GM12892 (cell line): ENCODE results near the gene ALPK3. TPM values are rescaled to one million over a fixed set of nuclear protein-coding genes. Genes with fewer than 3 reads are reported as not detected.

Source experiments
- DNase-seq: peaks from one replicate; pipeline ENCODE4 v3.0.0; 2011; ENCODE audit not compliant: insufficient read length
- FAIRE-seq: peaks from 2 replicates; lab custom pipeline; 2011; peaks lifted over from hg19 to GRCh38; lab: Jason Lieb, UNC
- POLR2A ChIP-seq: IDR thresholded peaks from 2 replicates; pipeline ENCODE4 v1.6.1; 2011; ENCODE audit warnings: low read depth, low read length, control low read depth
- POLR2AphosphoS5 ChIP-seq: IDR thresholded peaks from 2 replicates; pipeline ENCODE4 v1.6.1; 2011; ENCODE audit warnings: low read depth, low read length, control low read depth
- TAF1 ChIP-seq: IDR thresholded peaks from 2 replicates; pipeline ENCODE4 v1.6.1; 2011; ENCODE audit warnings: low read depth, mild to moderate bottlenecking, control low read depth, low read length, borderline replicate concordance
- polyA plus RNA-seq: library from polyadenylated mRNA; unstranded; fragments of >200 nt; gene quantifications from one replicate; pipeline ENCODE4 v1.2.1, GENCODE V29; 2012; ENCODE audit warnings: missing spikeins, inconsistent platforms; ENCODE audit not compliant: missing spikeins

The ALPK3 gene, protein sequence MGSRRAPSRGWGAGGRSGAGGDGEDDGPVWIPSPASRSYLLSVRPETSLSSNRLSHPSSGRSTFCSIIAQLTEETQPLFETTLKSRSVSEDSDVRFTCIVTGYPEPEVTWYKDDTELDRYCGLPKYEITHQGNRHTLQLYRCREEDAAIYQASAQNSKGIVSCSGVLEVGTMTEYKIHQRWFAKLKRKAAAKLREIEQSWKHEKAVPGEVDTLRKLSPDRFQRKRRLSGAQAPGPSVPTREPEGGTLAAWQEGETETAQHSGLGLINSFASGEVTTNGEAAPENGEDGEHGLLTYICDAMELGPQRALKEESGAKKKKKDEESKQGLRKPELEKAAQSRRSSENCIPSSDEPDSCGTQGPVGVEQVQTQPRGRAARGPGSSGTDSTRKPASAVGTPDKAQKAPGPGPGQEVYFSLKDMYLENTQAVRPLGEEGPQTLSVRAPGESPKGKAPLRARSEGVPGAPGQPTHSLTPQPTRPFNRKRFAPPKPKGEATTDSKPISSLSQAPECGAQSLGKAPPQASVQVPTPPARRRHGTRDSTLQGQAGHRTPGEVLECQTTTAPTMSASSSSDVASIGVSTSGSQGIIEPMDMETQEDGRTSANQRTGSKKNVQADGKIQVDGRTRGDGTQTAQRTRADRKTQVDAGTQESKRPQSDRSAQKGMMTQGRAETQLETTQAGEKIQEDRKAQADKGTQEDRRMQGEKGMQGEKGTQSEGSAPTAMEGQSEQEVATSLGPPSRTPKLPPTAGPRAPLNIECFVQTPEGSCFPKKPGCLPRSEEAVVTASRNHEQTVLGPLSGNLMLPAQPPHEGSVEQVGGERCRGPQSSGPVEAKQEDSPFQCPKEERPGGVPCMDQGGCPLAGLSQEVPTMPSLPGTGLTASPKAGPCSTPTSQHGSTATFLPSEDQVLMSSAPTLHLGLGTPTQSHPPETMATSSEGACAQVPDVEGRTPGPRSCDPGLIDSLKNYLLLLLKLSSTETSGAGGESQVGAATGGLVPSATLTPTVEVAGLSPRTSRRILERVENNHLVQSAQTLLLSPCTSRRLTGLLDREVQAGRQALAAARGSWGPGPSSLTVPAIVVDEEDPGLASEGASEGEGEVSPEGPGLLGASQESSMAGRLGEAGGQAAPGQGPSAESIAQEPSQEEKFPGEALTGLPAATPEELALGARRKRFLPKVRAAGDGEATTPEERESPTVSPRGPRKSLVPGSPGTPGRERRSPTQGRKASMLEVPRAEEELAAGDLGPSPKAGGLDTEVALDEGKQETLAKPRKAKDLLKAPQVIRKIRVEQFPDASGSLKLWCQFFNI (N-terminal part only)
- polyA plus RNA-seq = 0.04 TPM

DNA sequence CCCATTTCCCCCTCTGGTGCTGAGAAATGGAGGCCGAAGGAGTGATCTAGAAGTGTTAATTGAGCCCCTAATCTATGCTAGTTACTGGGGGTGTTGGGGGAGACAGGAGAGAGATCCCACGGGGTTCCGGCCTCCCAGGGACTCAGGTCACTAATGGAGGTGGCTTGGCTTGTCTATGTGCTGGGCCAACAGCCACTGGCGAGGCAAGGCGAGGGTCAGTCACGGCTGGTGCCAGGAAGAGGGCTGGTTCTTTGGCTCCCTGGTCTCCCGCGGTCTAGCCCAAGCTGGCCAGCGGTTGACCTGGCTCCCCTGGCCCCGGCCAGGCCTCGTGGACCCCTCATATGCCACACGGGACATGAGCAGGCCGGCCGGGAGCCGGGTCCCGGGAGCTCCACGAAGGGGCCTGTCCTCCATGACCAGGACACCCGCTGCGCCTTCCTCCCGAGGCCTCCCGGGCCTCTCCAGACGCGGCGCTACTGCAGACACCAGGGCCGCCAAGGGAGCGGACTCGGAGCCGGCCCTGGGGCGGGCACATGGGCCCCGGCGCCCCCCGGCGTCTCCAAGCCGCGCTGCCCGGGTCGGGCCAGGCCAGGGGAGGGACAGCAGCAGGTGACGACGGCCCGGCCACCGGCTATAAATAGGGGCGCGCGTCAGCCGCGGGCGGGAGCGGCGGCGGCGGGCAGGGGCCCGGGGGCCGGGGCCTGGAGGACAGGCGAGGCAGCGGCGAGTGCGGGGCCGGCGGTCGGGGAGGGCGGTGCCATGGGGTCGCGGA, at the start of gene ALPK3:
Gene ALPK3, plus strand, starts transcription at position 663 of the 772 bp plus-strand sequence. Its CDS starts 97 bp downstream, at position 760.
- FAIRE-seq (no peak), DNase-seq (no peak)
- TF ChIP-seq TAF1 (no peak), POLR2A (no peak)

GRCh38 chr15:84772031-84772430, 45.1 kb upstream of the ALPK3 start:
- TF ChIP-seq TAF1 = no peak
- TF ChIP-seq POLR2AphosphoS5 = no peak
- TF ChIP-seq POLR2A = no peak
- FAIRE-seq (no peak), DNase-seq (no peak)

DNA sequence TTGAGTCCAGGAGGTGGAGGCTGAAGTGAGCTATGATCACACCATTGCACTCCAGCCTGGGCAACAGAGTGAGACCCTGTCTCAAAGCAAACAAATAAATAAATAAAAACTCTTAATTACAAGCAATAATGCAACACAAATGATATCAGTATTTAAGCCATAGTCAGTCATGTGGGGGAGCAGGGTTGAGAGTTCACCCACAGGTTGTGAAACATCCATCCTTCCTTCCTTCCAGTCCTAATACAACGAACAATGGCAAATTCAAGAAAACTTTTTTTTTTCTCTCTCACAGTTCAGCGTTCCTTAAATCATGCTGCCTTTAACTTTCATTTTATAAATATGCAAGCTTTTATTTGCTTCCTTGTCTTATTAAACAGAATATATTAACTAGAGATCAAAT, 44.7 kb upstream of the ALPK3 start:
- no peak for FAIRE-seq
- DNase-seq = no peak
- no peak for TF ChIP-seq POLR2A
- TF ChIP-seq TAF1 = no peak
- TF ChIP-seq POLR2AphosphoS5 = no peak

DNA sequence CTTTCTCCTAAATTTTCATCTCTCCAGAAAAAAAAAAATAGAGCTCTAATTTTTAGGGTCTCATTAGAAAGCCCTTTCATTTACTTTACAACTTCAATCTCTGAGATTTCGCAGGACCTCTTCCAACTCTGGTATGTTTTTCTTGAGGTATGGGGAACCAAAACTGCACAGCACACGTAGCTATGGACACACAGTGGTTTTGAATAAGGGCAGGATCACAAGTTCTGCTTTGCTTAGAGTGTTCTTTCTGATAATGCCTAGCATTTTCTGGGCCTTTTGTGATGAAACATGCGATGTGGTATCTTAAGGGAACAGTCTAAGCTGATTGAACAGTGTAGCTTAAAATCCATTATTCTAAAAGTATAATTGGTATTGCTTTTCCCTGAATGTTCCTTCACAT, 43.4 kb upstream of the ALPK3 start:
- DNase-seq (no peak), FAIRE-seq (no peak)
- no peak for TF ChIP-seq POLR2A
- TF ChIP-seq POLR2AphosphoS5 = no peak
- TF ChIP-seq TAF1 = no peak

- FAIRE-seq (no peak), DNase-seq (no peak)
- TF ChIP-seq POLR2A (no peak), POLR2AphosphoS5 (no peak), TAF1 (no peak)
Observed at GRCh38 chr15:84775867-84776449, 41.2 kb upstream of the ALPK3 start.

GRCh38 chr15:84778194-84778593, 39.0 kb upstream of the ALPK3 start:
- FAIRE-seq = no peak
- TF ChIP-seq POLR2AphosphoS5 (no peak), TAF1 (no peak), POLR2A (no peak)
- DNase-seq = no peak

DNA sequence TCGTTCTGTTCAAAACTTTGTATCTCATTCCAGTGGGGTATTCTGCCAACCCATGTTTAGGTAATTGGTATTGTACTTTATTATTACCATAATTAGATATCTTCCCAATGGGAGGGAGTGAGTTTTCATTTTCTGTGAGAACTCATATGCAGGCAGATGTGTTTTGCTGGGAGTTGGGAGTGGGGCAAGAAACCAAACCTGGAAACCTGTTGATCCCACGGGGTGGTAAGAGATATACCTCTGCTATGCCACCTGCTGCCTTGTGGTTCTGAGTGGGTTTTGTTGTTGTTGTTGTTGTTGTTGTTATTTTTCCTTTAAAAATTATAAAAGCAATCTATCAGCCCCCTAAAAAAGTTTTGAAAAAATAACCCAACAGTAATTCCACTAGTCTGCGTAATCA, 36.7 kb upstream of the ALPK3 start:
- TF ChIP-seq TAF1 (no peak), POLR2AphosphoS5 (no peak), POLR2A (no peak)
- FAIRE-seq = no peak
- no peak for DNase-seq

- TF ChIP-seq POLR2AphosphoS5 (no peak), TAF1 (no peak), POLR2A (no peak)
- DNase-seq = no peak
- FAIRE-seq = no peak
Observed at GRCh38 chr15:84781495-84781894, 35.7 kb upstream of the ALPK3 start.

- FAIRE-seq = no peak
Observed at GRCh38 chr15:84782346-84782745, 34.8 kb upstream of the ALPK3 start.

DNA sequence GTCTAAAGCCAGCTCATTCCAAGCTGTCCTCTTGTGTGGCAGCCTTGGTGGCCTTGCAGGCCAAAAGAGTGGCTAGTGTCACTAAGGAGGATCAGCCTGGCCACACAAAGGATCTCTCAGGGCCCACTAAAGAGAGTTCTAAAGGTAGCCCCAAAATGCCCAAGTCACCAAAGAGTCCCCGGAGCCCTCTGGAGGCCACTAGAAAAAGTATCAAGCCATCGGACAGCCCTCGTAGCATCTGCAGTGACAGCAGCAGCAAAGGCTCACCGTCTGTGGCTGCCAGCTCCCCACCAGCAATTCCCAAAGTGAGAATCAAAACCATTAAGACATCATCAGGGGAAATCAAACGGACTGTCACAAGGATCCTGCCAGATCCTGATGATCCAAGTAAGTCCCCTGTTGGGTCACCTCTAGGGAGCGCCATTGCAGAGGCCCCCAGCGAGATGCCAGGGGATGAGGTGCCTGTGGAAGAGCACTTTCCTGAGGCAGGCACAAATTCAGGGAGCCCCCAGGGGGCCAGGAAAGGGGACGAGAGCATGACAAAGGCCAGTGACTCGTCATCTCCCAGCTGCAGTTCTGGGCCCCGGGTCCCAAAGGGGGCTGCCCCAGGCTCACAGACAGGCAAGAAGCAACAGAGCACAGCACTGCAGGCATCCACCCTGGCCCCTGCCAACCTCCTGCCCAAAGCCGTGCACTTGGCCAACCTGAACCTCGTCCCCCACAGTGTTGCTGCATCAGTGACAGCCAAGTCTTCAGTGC, 33.5 kb upstream of the ALPK3 start:
- DNase-seq (no peak), FAIRE-seq (no peak)
- TF ChIP-seq POLR2A (no peak), POLR2AphosphoS5 (no peak), TAF1 (no peak)

More at GRCh38 chr15:84782346-84782745, 34.8 kb upstream of the ALPK3 start:
- TF ChIP-seq POLR2AphosphoS5 (no peak), TAF1 (no peak), POLR2A (no peak)
- no peak for DNase-seq

- FAIRE-seq (no peak), DNase-seq (no peak)
- TF ChIP-seq TAF1 (no peak), POLR2A (no peak), POLR2AphosphoS5 (no peak)
Observed at GRCh38 chr15:84784262-84784661, 32.9 kb upstream of the ALPK3 start.
